ENCODE measurements around the gene GOLGA5.

GOLGA5 gene

GRCh38 chr14:92830902-92831301, 36.8 kb downstream of the GOLGA5 start:
- TF ChIP-seq CTCF (IDR thresholded peaks at IDR 0.05; ENCODE audit: extremely low read depth, insufficient read depth, missing control alignments): no peak
- DNase-seq (ENCODE audit: low spot score): no peak
- in situ Hi-C loops (cut with MboI; ENCODE audit: low pct_unique_long_range_greater_than_20kb, low sequenced_read_pairs, unreplicated experiment): no loop called here

GRCh38 chr14:92832137-92832700, 38.1 kb downstream of the GOLGA5 start:
- no peak for TF ChIP-seq CTCF (IDR thresholded peaks at IDR 0.05; ENCODE audit: extremely low read depth, insufficient read depth, missing control alignments)
- DNase-seq (ENCODE audit: low spot score): no peak
- in situ Hi-C loops (cut with MboI; ENCODE audit: low pct_unique_long_range_greater_than_20kb, low sequenced_read_pairs, unreplicated experiment): no loop called here

- no peak for DNase-seq (ENCODE audit: low spot score)
- in situ Hi-C loops (cut with MboI; ENCODE audit: low pct_unique_long_range_greater_than_20kb, low sequenced_read_pairs, unreplicated experiment): no loop called here
- TF ChIP-seq CTCF (IDR thresholded peaks at IDR 0.05; ENCODE audit: extremely low read depth, insufficient read depth, missing control alignments): no peak
Measured at GRCh38 chr14:92841930-92842329, 47.8 kb downstream of the GOLGA5 start.

- no peak for DNase-seq (ENCODE audit: low spot score)
- TF ChIP-seq CTCF (IDR thresholded peaks at IDR 0.05; ENCODE audit: extremely low read depth, insufficient read depth, missing control alignments): no peak
- in situ Hi-C loops (cut with MboI; ENCODE audit: low pct_unique_long_range_greater_than_20kb, low sequenced_read_pairs, unreplicated experiment): no loop called here
Measured at GRCh38 chr14:92844204-92844603, 50.1 kb downstream of the GOLGA5 start.

GRCh38 chr14:92846162-92846897, 52.2 kb downstream of the GOLGA5 start:
- peak; percentile 69 for DNase-seq (ENCODE audit: low spot score)
- in situ Hi-C loops (cut with MboI; ENCODE audit: low pct_unique_long_range_greater_than_20kb, low sequenced_read_pairs, unreplicated experiment): no loop called here
- no peak for TF ChIP-seq CTCF (IDR thresholded peaks at IDR 0.05; ENCODE audit: extremely low read depth, insufficient read depth, missing control alignments)

GRCh38 chr14:92847278-92847677, 53.2 kb downstream of the GOLGA5 start:
- in situ Hi-C loops (cut with MboI; ENCODE audit: low pct_unique_long_range_greater_than_20kb, low sequenced_read_pairs, unreplicated experiment): no loop called here
- no peak for TF ChIP-seq CTCF (IDR thresholded peaks at IDR 0.05; ENCODE audit: extremely low read depth, insufficient read depth, missing control alignments)
- DNase-seq (ENCODE audit: low spot score): no peak

Data from GM13977 (cell line).